Panc1 (cell line): ENCODE results near the gene GPR158. TPM values are rescaled to one million over a fixed set of nuclear protein-coding genes. Genes with fewer than 3 reads are reported as not detected.

ENCODE experiments used
- ATAC-seq: fragments of 200-7000 bp; cut with Tn5 transposase; 2 replicates; pipeline ENCODE4 v1.9.1; 2020; ENCODE audit warnings: mild to moderate bottlenecking, moderate library complexity
- BruUV-seq: library from RNA; stranded (reverse); fragments of 400-500 nt; replicated peaks from 2 replicates; lab custom pipeline; 2021; lab: Mats Ljungman, UMichigan
- CTCF ChIA-PET: fragments of 300-600 bp; sonication (Branson Sonifier 250); formaldehyde crosslinking; loops from one replicate; lab custom pipeline; 2022; ENCODE audit warnings: antibody characterized with exemption; lab: Charles Lee
- POLR2A ChIA-PET: fragments of 300-600 bp; sonication (Branson Sonifier 250); formaldehyde crosslinking; loops from one replicate; lab custom pipeline; 2022; ENCODE audit warnings: antibody characterized with exemption; lab: Charles Lee
- DNase-seq: peaks from one replicate; pipeline ENCODE4 v3.0.0-alpha.2; 2010; ENCODE audit warnings: low read depth, low spot score
- H3K27ac ChIP-seq: 2 replicates; pipeline ENCODE4 v1.5.1; 2011; ENCODE audit warnings: mild to moderate bottlenecking, low read length, inconsistent platforms
- H3K27me3 ChIP-seq: fragments of 200-500 bp; sonication (Bioruptor generic); 2 replicates; pipeline ENCODE4 v1.6.0; 2014; ENCODE audit warnings: low read length, inconsistent platforms; ENCODE audit not compliant: control insufficient read depth, insufficient read depth
- H3K36me3 ChIP-seq: fragments of 200-500 bp; sonication (Bioruptor generic); 2 replicates; pipeline ENCODE4 v1.5.1; 2014; ENCODE audit warnings: inconsistent platforms, mild to moderate bottlenecking, low read length, moderate library complexity; ENCODE audit not compliant: control insufficient read depth, insufficient read depth
- H3K4me1 ChIP-seq: 2 replicates; pipeline ENCODE4 v1.5.1; 2011; ENCODE audit warnings: inconsistent platforms, mild to moderate bottlenecking, low read length, moderate library complexity; ENCODE audit not compliant: control insufficient read depth, insufficient read depth
- H3K4me3 ChIP-seq, 2 experiments: 2 replicates each; pipeline ENCODE4 v1.5.1; 2011 to 2012; ENCODE audit warnings: low read depth in 2 of 2, low read length in 2 of 2, mild to moderate bottlenecking in 2 of 2, inconsistent platforms in 1 of 2, moderate library complexity in 1 of 2
- H3K9me3 ChIP-seq: fragments of 200-500 bp; sonication (Bioruptor generic); 2 replicates; pipeline ENCODE4 v1.5.1; 2014; ENCODE audit warnings: low read depth, mild to moderate bottlenecking, inconsistent platforms, low read length, moderate library complexity; ENCODE audit not compliant: control insufficient read depth, insufficient read depth
- CTCF ChIP-seq: fragments of 450-650 bp; IDR thresholded peaks from 2 replicates; pipeline ENCODE4 v1.5.1; 2017; ENCODE audit warnings: mild to moderate bottlenecking
- POLR2AphosphoS5 ChIP-seq: IDR thresholded peaks from 2 replicates; pipeline ENCODE4 v1.6.1; 2012; ENCODE audit warnings: mild to moderate bottlenecking, low read depth, low read length, moderate library complexity
- REST ChIP-seq, 2 experiments: IDR thresholded peaks; 2 replicates each; pipeline ENCODE4 v1.6.1; 2011 to 2012; ENCODE audit warnings: low read depth in 2 of 2, control low read depth in 1 of 2, low read length in 1 of 2, mild to moderate bottlenecking in 1 of 2, moderate library complexity in 1 of 2; ENCODE audit not compliant: insufficient read depth in 1 of 2
- SIN3A ChIP-seq: IDR thresholded peaks from 2 replicates; pipeline ENCODE4 v1.6.1; 2012; ENCODE audit warnings: low read depth, mild to moderate bottlenecking, low read length, moderate library complexity, borderline replicate concordance; ENCODE audit not compliant: insufficient read depth
- TCF7L2 ChIP-seq: IDR thresholded peaks from 2 replicates; pipeline ENCODE4 v1.6.1; 2011; ENCODE audit warnings: mild to moderate bottlenecking, low read depth, low read length, inconsistent platforms
- in situ Hi-C: cut with HindIII; loops from 2 replicates; pipeline ENCODE4 v1.10.0; 2016; ENCODE audit warnings: low sequenced_read_pairs, low pct_unique_long_range_greater_than_20kb
- intact Hi-C: fragments of 100-400 bp; cut with micrococcal nuclease; formaldehyde crosslinking; loops from one replicate; pipeline ENCODE4 v1.10.0; 2022; ENCODE audit not compliant: unreplicated experiment
- total RNA-seq: library from RNA; stranded (reverse); gene quantifications from one replicate; pipeline ENCODE4 v1.2.1, GENCODE V29; 2021; ENCODE audit not compliant: unreplicated experiment

Gene GPR158
- total RNA-seq, 1 experiment from 2014 or later, result 0.64 TPM

GRCh38 chr10:25285809-25286208 lies 111.0 kb downstream of the GPR158 start:
- no TSS peak for BruUV-seq
- in situ Hi-C loops, result no loop called here
- Histone ChIP-seq H3K27me3 (no peaks in the 10 kb centered on the region), H3K4me3 (no peak overlapping the region), H3K9me3 (no peaks in the 10 kb centered on the region), H3K4me1 (no peaks in the 10 kb centered on the region), H3K27ac (no peak overlapping the region), H3K36me3 (no peaks in the 10 kb centered on the region)
- ATAC-seq, result no peak
- ChIA-PET CTCF (no interaction called here), POLR2A (no interaction called here)
- DNase-seq, result no peak
- no peak for TF ChIP-seq POLR2AphosphoS5
- intact Hi-C loops, result no loop called here

- CTCF ChIA-PET, result no interaction called here
- POLR2A ChIA-PET, result interaction anchor here (0.6 kb wide), 1 partner anchor 153 kb away, joined by 3 read pairs; no protein-coding TSS in a partner anchor
- no peak overlapping the region for H3K27ac ChIP-seq
- no peaks in the 10 kb centered on the region for H3K9me3 ChIP-seq
- no peaks in the 10 kb centered on the region for H3K36me3 ChIP-seq
- in situ Hi-C loops (no loop called here), intact Hi-C loops (no loop called here)
- no peaks in the 10 kb centered on the region for H3K27me3 ChIP-seq
- no peaks in the 10 kb centered on the region for H3K4me1 ChIP-seq
- no peak for ATAC-seq
- TF ChIP-seq TCF7L2 (no peak), CTCF (no peak), REST (IDR thresholded peaks at IDR 0.05; ENCODE audit: insufficient read depth in 1 of 2, low read depth in 2 of 2, low read length in 1 of 2) (no peak), SIN3A (no peak), POLR2AphosphoS5 (no peak)
- no peak overlapping the region for H3K4me3 ChIP-seq
- no peak for DNase-seq
- BruUV-seq, result no TSS peak
Measured at GRCh38 chr10:25288181-25288580, 113.4 kb downstream of the GPR158 start.

GRCh38 chr10:25294032-25294926 lies 119.5 kb downstream of the GPR158 start:
- Histone ChIP-seq H3K27ac (no peak overlapping the region), H3K4me1 (no peaks in the 10 kb centered on the region), H3K4me3 (no peak overlapping the region), H3K9me3 (no peaks in the 10 kb centered on the region), H3K27me3 (no peaks in the 10 kb centered on the region), H3K36me3 (no peaks in the 10 kb centered on the region)
- in situ Hi-C loops (no loop called here), intact Hi-C loops (no loop called here)
- TF ChIP-seq SIN3A (no peak), TCF7L2 (no peak), REST (IDR thresholded peaks at IDR 0.05; ENCODE audit: insufficient read depth in 1 of 2, low read depth in 2 of 2, low read length in 1 of 2) (no peak), CTCF (no peak), POLR2AphosphoS5 (no peak)
- no TSS peak for BruUV-seq
- POLR2A ChIA-PET, result no interaction called here
- DNase-seq (no peak), ATAC-seq (no peak)
- CTCF ChIA-PET, result no interaction called here
